Measurements from ENCODE around the gene SCNN1G. TPM values are rescaled to one million over a fixed set of nuclear protein-coding genes. Genes with fewer than 3 reads are reported as not detected.

SCNN1G gene
- total RNA-seq (1 to 10 TPM in 5 of 6 donors, under 1 TPM in 1; 0.60 to 8.9 (median 2.4) TPM), polyA plus RNA-seq (1 to 10 TPM; 4.8 to 6.2 TPM)

DNA sequence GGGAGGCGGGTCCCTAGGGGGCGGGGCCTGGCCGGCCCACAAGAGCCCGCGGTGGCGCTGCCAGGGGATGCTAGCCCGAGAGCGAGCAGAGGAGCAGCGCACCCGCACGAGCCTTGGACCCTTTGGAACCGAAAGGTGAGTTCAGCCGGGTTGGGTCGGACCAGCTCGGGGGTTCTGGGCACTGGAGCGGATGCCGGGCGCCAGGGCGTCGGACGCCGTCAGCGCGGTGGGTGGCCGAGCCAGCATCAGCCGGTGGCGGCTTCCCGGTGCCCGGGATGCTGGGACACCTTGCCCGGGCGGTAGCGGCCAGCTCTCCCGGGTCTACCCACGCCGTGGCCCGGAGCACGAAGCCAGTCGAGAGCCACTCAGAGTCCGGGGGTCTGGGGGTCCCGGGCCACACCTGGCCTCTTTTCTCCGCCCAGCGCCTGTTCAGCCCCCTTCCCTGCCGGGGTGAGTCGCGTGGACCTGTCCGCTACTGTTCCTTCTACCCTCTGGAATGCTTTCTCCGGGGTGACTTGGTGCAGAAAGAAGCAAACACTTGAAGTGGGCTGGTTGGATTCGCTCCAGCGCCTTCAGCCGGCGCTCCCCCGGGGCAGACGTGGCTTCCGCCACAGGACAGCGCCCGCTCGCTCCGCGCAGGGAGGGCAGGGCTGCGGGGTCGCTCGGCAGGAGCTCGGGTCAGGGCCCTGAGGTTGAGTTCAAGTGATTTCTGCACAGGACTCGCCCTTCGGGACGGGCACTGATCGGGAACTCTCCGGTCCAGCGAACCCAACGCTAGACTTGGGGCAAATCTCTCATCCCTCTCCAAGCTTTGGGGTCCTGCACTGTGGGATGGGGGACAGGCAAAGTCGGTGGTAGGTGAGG is at the start of gene SCNN1G:
Gene SCNN1G, plus strand, starts transcription at position 67 of the 864 bp plus-strand sequence. CDS start 3,527 bp downstream, outside the sequence.
- peaks cover 0 to 10% (median 0%) of the 10 kb centered on the region in 3 donors for H3K4me1 ChIP-seq
- H3K27me3 ChIP-seq: no peaks in the 10 kb centered on the region
- H3K36me3 ChIP-seq: no peaks in the 10 kb centered on the region
- WGBS, 2 donors: 1% methylated on average over 56 to 71 of the region's 71 CpGs
- peak within 1 kb of the TSS in 1 of 4 donors; percentile 24 for H3K27ac ChIP-seq
- H3K4me3 ChIP-seq: peak within 1 kb of the TSS; percentile 11 to 61 (median 51)
- TF ChIP-seq, protein P1, sequence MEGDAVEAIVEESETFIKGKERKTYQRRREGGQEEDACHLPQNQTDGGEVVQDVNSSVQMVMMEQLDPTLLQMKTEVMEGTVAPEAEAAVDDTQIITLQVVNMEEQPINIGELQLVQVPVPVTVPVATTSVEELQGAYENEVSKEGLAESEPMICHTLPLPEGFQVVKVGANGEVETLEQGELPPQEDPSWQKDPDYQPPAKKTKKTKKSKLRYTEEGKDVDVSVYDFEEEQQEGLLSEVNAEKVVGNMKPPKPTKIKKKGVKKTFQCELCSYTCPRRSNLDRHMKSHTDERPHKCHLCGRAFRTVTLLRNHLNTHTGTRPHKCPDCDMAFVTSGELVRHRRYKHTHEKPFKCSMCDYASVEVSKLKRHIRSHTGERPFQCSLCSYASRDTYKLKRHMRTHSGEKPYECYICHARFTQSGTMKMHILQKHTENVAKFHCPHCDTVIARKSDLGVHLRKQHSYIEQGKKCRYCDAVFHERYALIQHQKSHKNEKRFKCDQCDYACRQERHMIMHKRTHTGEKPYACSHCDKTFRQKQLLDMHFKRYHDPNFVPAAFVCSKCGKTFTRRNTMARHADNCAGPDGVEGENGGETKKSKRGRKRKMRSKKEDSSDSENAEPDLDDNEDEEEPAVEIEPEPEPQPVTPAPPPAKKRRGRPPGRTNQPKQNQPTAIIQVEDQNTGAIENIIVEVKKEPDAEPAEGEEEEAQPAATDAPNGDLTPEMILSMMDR (IDR thresholded peaks at IDR 0.05): peak in 3 of 4 donors; percentile 3 to 48 (median 9)
- peak; percentile 29 to 57 (median 48) for ATAC-seq
- H3K9me3 ChIP-seq: no peaks in the 10 kb centered on the region
- intact Hi-C loops (cut with DNase I): loop anchor here in 2 of 3 donors (5.0 to 10.0 kb wide), 2 partner anchors 249 to 252 kb away; no protein-coding TSS in a partner anchor
- FAIRE-seq: no peak
- DNase-seq: peak in 5 of 6 donors; percentile 8 to 69 (median 57)

GRCh38 chr16:23132775-23133463 is 49.6 kb upstream of the SCNN1G start:
- FAIRE-seq (no peak), ATAC-seq (no peak), DNase-seq (no peak)
- WGBS, 2 donors: 77 to 80% methylated on average over 11 of the region's 11 CpGs
- TF ChIP-seq, protein P1 (IDR thresholded peaks at IDR 0.05): no peak
- Histone ChIP-seq H3K36me3 (no peaks in the 10 kb centered on the region), H3K27me3 (no peaks in the 10 kb centered on the region), H3K9me3 (no peaks in the 10 kb centered on the region), H3K4me3 (no peak overlapping the region), H3K27ac (no peak overlapping the region), H3K4me1 (peaks cover 0 to 12% (median 5%) of the 10 kb centered on the region in 3 donors)
- intact Hi-C loops (cut with DNase I): no loop called here

GRCh38 chr16:23134274-23134673 is 48.3 kb upstream of the SCNN1G start:
- intact Hi-C loops (cut with DNase I): no loop called here
- Histone ChIP-seq H3K27ac (no peak overlapping the region), H3K36me3 (no peaks in the 10 kb centered on the region), H3K9me3 (no peaks in the 10 kb centered on the region), H3K27me3 (no peaks in the 10 kb centered on the region), H3K4me1 (peaks cover 0 to 12% (median 5%) of the 10 kb centered on the region in 3 donors), H3K4me3 (no peak overlapping the region)
- peak in 3 of 4 donors; percentile 38 to 59 (median 40) for ATAC-seq
- FAIRE-seq: no peak
- WGBS, 2 donors: 27% methylated on average over 3 of the region's 3 CpGs
- DNase-seq: peak in 1 of 6 donors; percentile 29
- TF ChIP-seq, protein P1 (IDR thresholded peaks at IDR 0.05): no peak

- no peaks in the 10 kb centered on the region for H3K36me3 ChIP-seq
- WGBS, 2 donors: 74 to 81% methylated on average over 2 of the region's 2 CpGs
- TF ChIP-seq, protein P1 (IDR thresholded peaks at IDR 0.05): no peak
- no peak overlapping the region for H3K4me3 ChIP-seq
- intact Hi-C loops (cut with DNase I): no loop called here
- no peaks in the 10 kb centered on the region for H3K27me3 ChIP-seq
- no peaks in the 10 kb centered on the region for H3K9me3 ChIP-seq
- DNase-seq (no peak), FAIRE-seq (no peak), ATAC-seq (no peak)
- H3K27ac ChIP-seq: no peak overlapping the region
- H3K4me1 ChIP-seq: peaks cover 0 to 9% (median 7%) of the 10 kb centered on the region in 3 donors
These were observed 45.3 kb upstream of the SCNN1G start for GRCh38 chr16:23137256-23137655.

All from pancreas (tissue), 10 donors.